ENCODE data around the gene LUZP2.
"Not testable (repeated sequence)": the region's sequence is repeated elsewhere in the genome, so short reads cannot be mapped to it uniquely, and the experiment has no call there.

The LUZP2 gene

DNA sequence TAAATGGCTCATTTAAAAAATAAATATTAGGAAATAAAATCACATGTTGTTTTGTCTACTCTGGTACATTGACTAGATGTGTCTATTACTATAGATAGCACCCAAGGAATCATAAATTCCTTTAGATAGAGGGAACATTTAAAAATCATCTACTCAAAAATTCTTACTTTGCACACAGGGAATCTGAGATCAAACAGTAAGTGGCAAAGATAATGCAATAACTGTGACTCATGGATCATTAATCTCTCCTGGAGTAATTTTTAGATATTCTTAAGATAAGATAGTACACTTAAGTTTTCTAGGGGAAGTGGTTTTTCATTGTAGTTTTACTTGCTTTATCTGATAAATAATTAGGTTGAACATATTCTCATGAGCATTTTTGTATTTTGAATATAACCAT lies 468.9 kb downstream of the LUZP2 start:
- peaks cover 4% of the 10 kb centered on the region for H3K36me3 Mint-ChIP-seq (ENCODE audit: low read depth)
- peaks cover 7% of the 10 kb centered on the region for H3K9me3 Mint-ChIP-seq

DNA sequence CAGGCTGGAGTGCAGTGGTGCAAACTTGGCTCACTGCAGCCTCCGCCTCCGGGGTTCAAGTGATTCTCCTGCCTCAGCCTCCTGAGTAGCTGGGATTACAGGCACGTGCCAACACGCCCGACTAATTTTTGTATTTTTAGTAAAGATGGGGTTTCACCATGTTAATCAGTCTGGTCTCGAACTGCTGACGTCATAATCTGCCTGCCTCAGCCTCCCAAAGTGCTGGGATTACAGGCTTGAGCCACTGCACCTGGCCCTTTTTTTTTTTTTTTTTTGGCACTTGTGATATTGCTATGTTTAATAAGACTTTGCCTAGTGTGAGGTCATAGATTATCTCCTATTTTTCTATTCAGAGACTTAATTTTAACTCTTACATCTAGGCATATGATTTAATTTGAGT lies 497.1 kb downstream of the LUZP2 start:
- not testable (repeated sequence) for H3K27me3 Mint-ChIP-seq (ENCODE audit: low read depth); H3K4me1 Mint-ChIP-seq; H3K4me3 Mint-ChIP-seq; H3K27ac Mint-ChIP-seq; H3K9me3 Mint-ChIP-seq; H3K36me3 Mint-ChIP-seq (ENCODE audit: low read depth)

More for the DNA sequence above, 468.9 kb downstream of the LUZP2 start:
- Mint-ChIP-seq H3K4me3 (no peak overlapping the region), H3K4me1 (no peaks in the 10 kb centered on the region), H3K27me3 (ENCODE audit: low read depth) (no peaks in the 10 kb centered on the region), H3K27ac (no peak overlapping the region)
- TF ChIP-seq, protein P1, sequence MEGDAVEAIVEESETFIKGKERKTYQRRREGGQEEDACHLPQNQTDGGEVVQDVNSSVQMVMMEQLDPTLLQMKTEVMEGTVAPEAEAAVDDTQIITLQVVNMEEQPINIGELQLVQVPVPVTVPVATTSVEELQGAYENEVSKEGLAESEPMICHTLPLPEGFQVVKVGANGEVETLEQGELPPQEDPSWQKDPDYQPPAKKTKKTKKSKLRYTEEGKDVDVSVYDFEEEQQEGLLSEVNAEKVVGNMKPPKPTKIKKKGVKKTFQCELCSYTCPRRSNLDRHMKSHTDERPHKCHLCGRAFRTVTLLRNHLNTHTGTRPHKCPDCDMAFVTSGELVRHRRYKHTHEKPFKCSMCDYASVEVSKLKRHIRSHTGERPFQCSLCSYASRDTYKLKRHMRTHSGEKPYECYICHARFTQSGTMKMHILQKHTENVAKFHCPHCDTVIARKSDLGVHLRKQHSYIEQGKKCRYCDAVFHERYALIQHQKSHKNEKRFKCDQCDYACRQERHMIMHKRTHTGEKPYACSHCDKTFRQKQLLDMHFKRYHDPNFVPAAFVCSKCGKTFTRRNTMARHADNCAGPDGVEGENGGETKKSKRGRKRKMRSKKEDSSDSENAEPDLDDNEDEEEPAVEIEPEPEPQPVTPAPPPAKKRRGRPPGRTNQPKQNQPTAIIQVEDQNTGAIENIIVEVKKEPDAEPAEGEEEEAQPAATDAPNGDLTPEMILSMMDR (IDR thresholded peaks at IDR 0.05; ENCODE audit: unreplicated experiment in 3 of 3) = no peak

DNA sequence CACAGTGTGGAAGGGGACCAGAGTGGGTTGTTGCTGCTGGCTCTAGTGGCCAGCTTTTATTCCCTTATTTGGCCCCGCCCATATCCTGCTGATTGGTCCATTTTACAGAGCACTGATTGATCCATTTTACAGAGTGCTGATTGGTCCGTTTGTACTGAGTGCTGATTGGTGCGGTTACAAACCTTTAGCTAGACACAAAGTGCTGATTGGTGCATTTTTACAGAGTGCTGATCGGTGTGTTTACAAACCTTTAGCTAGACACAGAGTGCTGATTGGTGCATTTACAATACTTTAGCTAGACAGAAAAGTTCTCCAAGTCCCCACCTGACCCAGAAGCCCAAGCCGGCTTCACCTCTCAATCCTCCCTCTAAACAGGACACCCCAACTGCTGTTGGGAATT lies 503.1 kb downstream of the LUZP2 start:
- not testable (repeated sequence) for H3K27me3 Mint-ChIP-seq (ENCODE audit: low read depth); H3K27ac Mint-ChIP-seq; H3K4me1 Mint-ChIP-seq; H3K36me3 Mint-ChIP-seq (ENCODE audit: low read depth); H3K4me3 Mint-ChIP-seq
- H3K9me3 Mint-ChIP-seq = peaks cover 11% of the 10 kb centered on the region

DNA sequence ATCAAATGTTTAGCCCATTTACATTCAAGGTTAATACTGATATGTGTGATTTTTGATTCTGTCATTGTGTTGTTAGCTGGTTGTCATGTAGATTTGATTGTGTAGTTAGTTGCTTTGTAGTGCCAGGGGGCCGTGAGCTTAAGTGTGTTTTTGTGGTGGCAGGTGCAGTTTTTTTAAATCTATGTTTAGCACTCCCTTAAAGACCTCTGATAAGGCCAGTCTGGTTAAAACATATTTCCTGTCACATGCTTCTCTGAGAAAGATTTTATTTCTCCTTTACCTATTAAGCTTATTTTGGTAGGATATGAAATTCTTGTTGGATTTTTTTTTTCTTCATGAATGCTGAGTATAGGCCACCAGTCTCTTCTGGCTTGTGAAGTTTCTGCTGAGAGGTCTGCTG lies 540.6 kb downstream of the LUZP2 start:
- H3K36me3 Mint-ChIP-seq (ENCODE audit: low read depth) = no peaks in the 10 kb centered on the region
- H3K4me3 Mint-ChIP-seq = no peak overlapping the region
- H3K9me3 Mint-ChIP-seq = no peaks in the 10 kb centered on the region
- H3K4me1 Mint-ChIP-seq = no peaks in the 10 kb centered on the region
- no peaks in the 10 kb centered on the region for H3K27me3 Mint-ChIP-seq (ENCODE audit: low read depth)
- H3K27ac Mint-ChIP-seq = no peak overlapping the region
- TF ChIP-seq, protein P1 (IDR thresholded peaks at IDR 0.05; ENCODE audit: unreplicated experiment in 3 of 3) = no peak

DNA sequence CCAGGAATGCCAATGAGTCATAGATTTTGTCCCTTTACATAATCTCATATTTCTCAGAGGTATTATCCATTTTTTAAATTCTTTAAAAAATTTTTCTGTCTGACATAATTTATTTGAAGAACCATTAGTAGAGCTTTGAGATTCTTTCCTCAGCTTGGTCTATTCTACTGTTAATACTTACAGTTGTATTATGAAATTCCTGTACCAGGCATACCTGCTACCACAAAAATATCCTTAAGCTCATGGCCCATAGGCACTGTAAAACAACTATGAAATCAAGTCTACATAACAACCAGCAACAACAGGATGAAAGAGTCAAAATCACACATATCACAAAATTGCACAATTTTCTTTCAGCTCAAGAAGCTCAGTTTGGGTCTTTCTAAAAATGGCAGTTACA lies 541.3 kb downstream of the LUZP2 start:
- no peak overlapping the region for H3K27ac Mint-ChIP-seq
- H3K27me3 Mint-ChIP-seq (ENCODE audit: low read depth) = no peaks in the 10 kb centered on the region
- TF ChIP-seq, protein P1 (IDR thresholded peaks at IDR 0.05; ENCODE audit: unreplicated experiment in 3 of 3) = no peak
- no peaks in the 10 kb centered on the region for H3K4me1 Mint-ChIP-seq
- no peaks in the 10 kb centered on the region for H3K36me3 Mint-ChIP-seq (ENCODE audit: low read depth)
- H3K9me3 Mint-ChIP-seq = no peaks in the 10 kb centered on the region
- H3K4me3 Mint-ChIP-seq = no peak overlapping the region

DNA sequence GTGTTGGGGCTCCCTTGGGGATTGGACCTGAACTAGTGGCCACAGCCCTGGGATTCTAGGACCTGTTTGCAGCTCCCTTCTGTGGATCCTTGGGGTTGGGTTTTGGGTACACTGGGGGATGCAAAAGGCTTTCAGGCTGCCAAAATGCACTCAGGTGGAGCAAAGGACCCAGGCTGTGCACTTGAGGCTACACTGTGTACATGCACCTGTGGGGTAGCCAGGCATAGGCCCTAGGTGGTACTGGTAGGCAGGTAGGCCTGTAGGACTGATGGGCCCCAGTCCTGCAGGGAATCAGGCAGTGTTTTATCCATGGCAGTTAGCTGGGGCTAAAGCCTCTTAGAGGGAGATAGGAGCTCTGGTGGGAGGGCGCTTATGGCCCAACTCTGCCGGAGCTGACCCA lies 542.3 kb downstream of the LUZP2 start:
- H3K9me3 Mint-ChIP-seq = no peaks in the 10 kb centered on the region
- H3K4me1 Mint-ChIP-seq = no peaks in the 10 kb centered on the region
- TF ChIP-seq, protein P1 (IDR thresholded peaks at IDR 0.05; ENCODE audit: unreplicated experiment in 3 of 3) = no peak
- H3K4me3 Mint-ChIP-seq = no peak overlapping the region
- no peaks in the 10 kb centered on the region for H3K36me3 Mint-ChIP-seq (ENCODE audit: low read depth)
- H3K27me3 Mint-ChIP-seq (ENCODE audit: low read depth) = no peaks in the 10 kb centered on the region
- no peak overlapping the region for H3K27ac Mint-ChIP-seq

DNA sequence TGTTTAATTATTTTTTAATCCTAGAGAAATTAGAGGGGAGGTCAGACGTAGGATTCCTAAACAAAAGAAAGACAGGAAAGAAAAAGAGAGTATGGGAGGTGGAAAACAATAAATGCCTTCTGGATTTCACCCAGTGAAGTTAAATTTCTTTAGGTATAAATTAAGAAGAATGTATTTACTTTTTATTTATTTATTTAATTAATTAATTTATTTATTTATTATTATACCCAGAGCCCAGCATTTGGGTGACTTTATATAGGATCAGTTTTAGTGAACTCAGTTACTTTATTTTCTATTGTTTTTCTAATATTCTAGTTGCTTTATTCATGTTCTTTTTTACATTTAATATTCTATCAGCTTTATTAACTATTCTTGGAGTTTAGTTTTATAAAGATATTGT lies 551.8 kb downstream of the LUZP2 start:
- no peak overlapping the region for H3K4me3 Mint-ChIP-seq
- no peak overlapping the region for H3K27ac Mint-ChIP-seq
- H3K9me3 Mint-ChIP-seq = no peaks in the 10 kb centered on the region
- no peaks in the 10 kb centered on the region for H3K27me3 Mint-ChIP-seq (ENCODE audit: low read depth)
- TF ChIP-seq, protein P1 (IDR thresholded peaks at IDR 0.05; ENCODE audit: unreplicated experiment in 3 of 3) = no peak
- no peaks in the 10 kb centered on the region for H3K36me3 Mint-ChIP-seq (ENCODE audit: low read depth)
- no peaks in the 10 kb centered on the region for H3K4me1 Mint-ChIP-seq
